Measurements from ENCODE around the gene MAN2A2. TPM values are rescaled to one million over a fixed set of nuclear protein-coding genes. Genes with fewer than 3 reads are reported as not detected.

The MAN2A2 gene
- total RNA-seq = 10 to 100 TPM; 53.0 to 57.6 TPM
- long read RNA-seq, donor 1, partial matches to known transcripts = 5 of 9 reads
- long read RNA-seq, donor 1, other reads (novel, unspliced or antisense) = 3 of 9 reads
- long read RNA-seq, donor 2, transcript MAN2A2-212 (4 exons, 623 nt) = major isoform, 5 of 27 reads
- long read RNA-seq, donor 2, partial matches to known transcripts = 15 of 27 reads
- long read RNA-seq, donor 2, other reads (novel, unspliced or antisense) = 7 of 27 reads

- DNase-seq (ENCODE audit: low spot score) = peak; percentile 90
- intact Hi-C loops (cut with DNase I) = no loop called here
Measured at GRCh38 chr15:90902840-90903732, at the start of gene MAN2A2. Gene MAN2A2, plus strand, starts transcription at chr15:90903302. Its CDS starts 906 bp downstream, at chr15:90904208.

- intact Hi-C loops (cut with DNase I) = no loop called here
- DNase-seq (ENCODE audit: low spot score) = no peak
Measured at GRCh38 chr15:90855139-90855538, 48.0 kb upstream of the MAN2A2 start.

GRCh38 chr15:90857337-90857736 is 45.8 kb upstream of the MAN2A2 start:
- intact Hi-C loops (cut with DNase I) = no loop called here
- DNase-seq (ENCODE audit: low spot score) = no peak

GRCh38 chr15:90857883-90858443 is 45.1 kb upstream of the MAN2A2 start:
- intact Hi-C loops (cut with DNase I) = no loop called here
- no peak for DNase-seq (ENCODE audit: low spot score)

- no peak for DNase-seq (ENCODE audit: low spot score)
- intact Hi-C loops (cut with DNase I) = no loop called here
Measured at GRCh38 chr15:90859234-90860131, 43.6 kb upstream of the MAN2A2 start.

- DNase-seq (ENCODE audit: low spot score) = no peak
- intact Hi-C loops (cut with DNase I) = no loop called here
Measured at GRCh38 chr15:90860450-90860849, 42.7 kb upstream of the MAN2A2 start.

GRCh38 chr15:90860942-90861675 is 42.0 kb upstream of the MAN2A2 start:
- intact Hi-C loops (cut with DNase I) = no loop called here
- DNase-seq (ENCODE audit: low spot score) = no peak

- DNase-seq (ENCODE audit: low spot score) = no peak
- intact Hi-C loops (cut with DNase I) = no loop called here
Measured at GRCh38 chr15:90862487-90862886, 40.6 kb upstream of the MAN2A2 start.

- intact Hi-C loops (cut with DNase I) = no loop called here
- no peak for DNase-seq (ENCODE audit: low spot score)
Measured at GRCh38 chr15:90862964-90863778, 39.9 kb upstream of the MAN2A2 start.

- DNase-seq (ENCODE audit: low spot score) = no peak
- intact Hi-C loops (cut with DNase I) = no loop called here
Measured at GRCh38 chr15:90863987-90864386, 39.1 kb upstream of the MAN2A2 start.

GRCh38 chr15:90864507-90864906 is 38.6 kb upstream of the MAN2A2 start:
- intact Hi-C loops (cut with DNase I) = no loop called here
- DNase-seq (ENCODE audit: low spot score) = no peak

GRCh38 chr15:90865702-90866101 is 37.4 kb upstream of the MAN2A2 start:
- intact Hi-C loops (cut with DNase I) = no loop called here
- no peak for DNase-seq (ENCODE audit: low spot score)

GRCh38 chr15:90866161-90866715 is 36.9 kb upstream of the MAN2A2 start:
- no peak for DNase-seq (ENCODE audit: low spot score)
- intact Hi-C loops (cut with DNase I) = no loop called here

GRCh38 chr15:90866800-90867199 is 36.3 kb upstream of the MAN2A2 start:
- no peak for DNase-seq (ENCODE audit: low spot score)
- intact Hi-C loops (cut with DNase I) = no loop called here

GRCh38 chr15:90868261-90868689 is 34.8 kb upstream of the MAN2A2 start, which contains the start of gene FURIN:
Gene FURIN, plus strand, starts transcription at chr15:90868588. Its CDS starts 7,153 bp downstream, at chr15:90875741.
- intact Hi-C loops (cut with DNase I) = no loop called here
- no peak for DNase-seq (ENCODE audit: low spot score)

- intact Hi-C loops (cut with DNase I) = no loop called here
- DNase-seq (ENCODE audit: low spot score) = no peak
Measured at GRCh38 chr15:90869140-90869541, 34.0 kb upstream of the MAN2A2 start.

GRCh38 chr15:90869601-90870353 is 33.3 kb upstream of the MAN2A2 start:
- intact Hi-C loops (cut with DNase I) = no loop called here

More at GRCh38 chr15:90869601-90870353, 33.3 kb upstream of the MAN2A2 start:
- peak; percentile 92 for DNase-seq (ENCODE audit: low spot score)

Data from posterior vena cava (tissue), 2 donors.